ENCODE measurements around the gene TRIM24. TPM values are rescaled to one million over a fixed set of nuclear protein-coding genes. Genes with fewer than 3 reads are reported as not detected.
"Not testable (repeated sequence)": the region's sequence is repeated elsewhere in the genome, so short reads cannot be mapped to it uniquely, and the experiment has no call there.

The TRIM24 gene
- total RNA-seq, result 15.7 and 17.1 TPM in 2 replicates

DNA sequence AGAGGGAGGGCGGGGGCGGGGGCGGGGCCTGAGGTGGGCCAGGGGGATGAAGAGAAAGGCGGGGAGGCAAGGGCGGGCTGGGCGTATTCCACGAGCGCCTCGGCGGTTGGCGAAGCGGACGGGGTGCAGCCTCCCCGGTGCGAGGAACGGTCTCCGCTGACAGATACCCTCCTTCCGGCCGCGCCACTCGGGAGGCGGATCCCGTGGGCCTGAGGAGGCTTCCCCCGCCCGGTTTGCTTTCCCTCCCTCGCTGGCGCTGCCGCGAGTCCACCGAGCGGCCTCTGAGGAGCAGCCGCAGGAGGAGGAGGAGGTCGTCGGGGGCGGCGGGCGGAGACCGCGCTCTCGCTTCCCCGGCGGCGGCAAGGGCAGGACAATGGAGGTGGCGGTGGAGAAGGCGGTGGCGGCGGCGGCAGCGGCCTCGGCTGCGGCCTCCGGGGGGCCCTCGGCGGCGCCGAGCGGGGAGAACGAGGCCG is at the start of gene TRIM24:
Gene TRIM24 (plus strand): TSS at position 84 of the 473 bp plus-strand sequence. CDS start 290 bp downstream, at position 374.
- peak within 1 kb of the TSS; percentile 91 for H3K4me3 Mint-ChIP-seq
- no peaks in the 10 kb centered on the region for H3K9me3 Mint-ChIP-seq
- H3K36me3 Mint-ChIP-seq (ENCODE audit: low read depth), result peaks cover 13% of the 10 kb centered on the region
- H3K4me1 Mint-ChIP-seq (ENCODE audit: low read depth), result peaks cover 31% of the 10 kb centered on the region
- H3K27me3 Mint-ChIP-seq (ENCODE audit: insufficient read depth), result no peaks in the 10 kb centered on the region
- DNase-seq (ENCODE audit: low spot score), result peak; percentile 94
- H3K27ac Mint-ChIP-seq, result peak within 1 kb of the TSS; percentile 93
- intact Hi-C loops (cut with micrococcal nuclease), result loop anchor here (1.0 to 10.0 kb wide), 7 partner anchors 17 to 585 kb away; no protein-coding TSS in a partner anchor

DNA sequence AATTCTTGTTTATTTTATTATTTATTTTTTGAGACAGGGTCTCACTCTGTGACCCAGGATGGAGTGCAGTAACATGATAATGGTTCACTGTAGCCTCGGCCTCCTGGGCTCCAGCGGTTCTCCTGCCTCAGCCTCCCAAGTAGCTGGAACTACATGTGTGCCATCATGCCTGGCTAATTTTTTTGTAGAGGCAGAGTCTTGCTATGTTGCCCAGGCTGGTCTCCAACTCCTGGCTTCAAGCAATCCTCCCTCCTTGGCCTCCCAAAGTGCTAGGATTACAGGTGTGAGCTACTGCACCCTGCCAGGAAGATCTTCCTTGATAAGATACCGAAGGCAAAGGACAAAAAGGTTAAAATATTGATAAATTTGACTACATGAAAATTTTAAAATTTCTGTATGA is 48.0 kb upstream of the TRIM24 start:
- intact Hi-C loops (cut with micrococcal nuclease), result not testable (repeated sequence)

DNA sequence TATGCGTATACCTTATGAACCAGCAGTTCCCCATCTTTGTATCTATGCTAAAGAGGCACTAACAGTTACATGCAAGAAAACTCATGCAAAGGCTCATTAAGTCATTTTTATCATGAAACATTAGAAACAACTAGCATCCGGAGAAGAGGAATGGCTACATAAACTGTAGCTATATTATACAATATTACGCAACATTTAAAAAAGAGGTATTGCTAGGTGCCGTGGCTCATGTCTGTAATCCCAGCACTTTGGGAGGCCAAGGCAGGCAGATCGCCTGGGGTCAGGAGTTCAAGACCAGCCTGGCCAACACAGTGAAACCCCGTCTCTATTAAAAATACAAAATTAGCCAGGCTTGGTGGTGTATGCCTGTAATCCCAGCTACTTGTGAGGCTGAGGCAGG is 47.1 kb upstream of the TRIM24 start:
- intact Hi-C loops (cut with micrococcal nuclease); H3K27ac Mint-ChIP-seq; H3K27me3 Mint-ChIP-seq (ENCODE audit: insufficient read depth); H3K4me1 Mint-ChIP-seq (ENCODE audit: low read depth); H3K4me3 Mint-ChIP-seq; H3K9me3 Mint-ChIP-seq; H3K36me3 Mint-ChIP-seq (ENCODE audit: low read depth); DNase-seq (ENCODE audit: low spot score): not testable (repeated sequence)

More for the DNA sequence above, 48.0 kb upstream of the TRIM24 start:
- not testable (repeated sequence) for H3K9me3 Mint-ChIP-seq; H3K36me3 Mint-ChIP-seq (ENCODE audit: low read depth); DNase-seq (ENCODE audit: low spot score); H3K4me3 Mint-ChIP-seq; H3K4me1 Mint-ChIP-seq (ENCODE audit: low read depth); H3K27me3 Mint-ChIP-seq (ENCODE audit: insufficient read depth); H3K27ac Mint-ChIP-seq

DNA sequence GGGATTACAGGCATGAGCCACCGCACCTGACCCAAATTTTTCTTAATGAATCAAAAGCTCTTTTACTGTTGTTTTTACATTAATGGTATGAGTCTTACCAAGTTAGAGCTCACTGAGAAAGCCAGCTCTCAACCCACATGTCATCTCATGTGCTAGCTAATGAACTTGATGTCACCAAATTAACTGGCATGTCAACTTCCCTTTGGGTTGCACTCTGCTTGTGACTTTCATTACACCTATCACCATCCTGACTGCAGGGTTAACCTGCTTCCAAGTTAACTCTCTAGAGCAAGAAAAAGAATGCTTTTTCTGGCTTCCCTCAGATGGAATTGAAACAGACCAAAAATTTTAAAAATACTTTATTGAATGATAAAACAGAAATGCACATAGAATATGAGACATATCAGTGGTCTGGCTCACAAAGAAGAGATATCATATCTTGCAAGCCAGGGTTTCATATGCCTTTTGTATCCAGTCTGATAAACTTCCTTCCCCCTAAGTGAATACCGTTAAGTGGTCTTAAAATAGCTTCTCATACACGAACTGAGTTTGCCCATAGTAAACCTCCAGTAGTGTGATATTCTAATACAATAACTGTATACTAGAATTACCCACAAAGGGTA is 42.9 kb upstream of the TRIM24 start:
- Mint-ChIP-seq H3K27me3 (ENCODE audit: insufficient read depth) (peaks cover under 1% of the 10 kb centered on the region), H3K4me1 (ENCODE audit: low read depth) (no peaks in the 10 kb centered on the region), H3K36me3 (ENCODE audit: low read depth) (peaks cover 1% of the 10 kb centered on the region), H3K9me3 (peaks cover 3% of the 10 kb centered on the region), H3K4me3 (no peak overlapping the region), H3K27ac (no peak overlapping the region)
- no peak for DNase-seq (ENCODE audit: low spot score)
- intact Hi-C loops (cut with micrococcal nuclease), result no loop called here

DNA sequence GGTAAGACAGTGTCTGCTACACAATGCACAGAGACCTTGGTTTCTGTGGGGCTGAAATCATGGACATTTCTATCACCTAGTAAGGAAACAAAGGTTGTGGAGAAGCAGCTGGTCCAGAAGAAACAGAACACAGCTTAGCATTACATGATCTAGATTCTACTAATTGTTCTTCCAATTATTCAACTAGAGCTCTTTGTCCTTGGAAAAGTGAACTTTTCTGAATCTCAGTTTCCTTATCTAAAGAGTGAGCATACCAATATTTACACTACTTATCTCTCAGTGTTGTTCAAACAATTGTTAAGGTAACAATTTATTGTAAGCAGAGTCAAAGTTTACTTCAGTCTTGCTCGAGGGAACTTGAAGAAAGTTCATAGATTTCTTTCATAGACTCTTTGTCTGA is 42.3 kb upstream of the TRIM24 start:
- Mint-ChIP-seq H3K27me3 (ENCODE audit: insufficient read depth) (no peaks in the 10 kb centered on the region), H3K36me3 (ENCODE audit: low read depth) (peaks cover 1% of the 10 kb centered on the region), H3K4me3 (no peak overlapping the region), H3K4me1 (ENCODE audit: low read depth) (no peaks in the 10 kb centered on the region), H3K9me3 (peaks cover 3% of the 10 kb centered on the region), H3K27ac (no peak overlapping the region)
- intact Hi-C loops (cut with micrococcal nuclease), result no loop called here
- no peak for DNase-seq (ENCODE audit: low spot score)

DNA sequence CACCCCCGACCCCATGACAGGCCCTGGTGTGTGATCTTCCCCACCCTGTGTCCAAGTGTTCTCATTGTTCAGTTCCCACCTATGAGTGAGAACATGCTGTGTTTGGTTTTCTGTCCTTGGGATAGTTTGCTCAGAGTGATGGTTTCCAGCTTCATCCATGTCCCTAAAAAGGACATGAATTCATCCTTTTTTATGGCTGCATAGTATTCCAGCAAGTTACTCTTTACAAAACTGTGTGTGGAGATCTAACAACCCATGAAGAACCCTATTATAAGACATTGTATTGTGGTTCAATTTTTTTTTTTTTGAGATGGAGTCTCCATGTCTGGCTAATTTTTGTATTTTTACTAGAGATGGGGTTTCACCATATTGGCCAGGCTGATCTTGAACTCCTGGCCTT is 41.7 kb upstream of the TRIM24 start:
- H3K4me3 Mint-ChIP-seq; H3K4me1 Mint-ChIP-seq (ENCODE audit: low read depth); H3K36me3 Mint-ChIP-seq (ENCODE audit: low read depth); H3K9me3 Mint-ChIP-seq; intact Hi-C loops (cut with micrococcal nuclease); H3K27me3 Mint-ChIP-seq (ENCODE audit: insufficient read depth); DNase-seq (ENCODE audit: low spot score); H3K27ac Mint-ChIP-seq: not testable (repeated sequence)

DNA sequence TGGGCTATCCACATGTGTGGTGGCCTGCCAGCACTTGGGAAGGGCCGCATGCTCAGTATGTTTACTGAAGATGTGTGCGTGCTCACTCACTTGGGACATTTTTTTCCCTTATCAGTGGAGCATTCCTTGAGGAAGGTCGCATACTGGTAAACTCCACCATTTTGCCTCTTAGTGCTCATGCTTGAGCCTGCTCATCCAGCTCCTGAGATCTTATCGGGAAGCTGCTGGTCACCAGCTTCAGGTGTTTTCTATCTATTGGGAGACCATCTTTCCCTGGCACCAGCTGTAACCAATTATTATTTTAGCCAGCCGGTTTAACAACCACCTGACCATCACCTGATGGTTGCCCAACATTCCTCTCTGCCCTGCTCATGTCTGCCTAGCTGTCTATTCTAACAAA is 35.0 kb upstream of the TRIM24 start:
- peaks cover 4% of the 10 kb centered on the region for H3K36me3 Mint-ChIP-seq (ENCODE audit: low read depth)
- DNase-seq (ENCODE audit: low spot score), result no peak
- intact Hi-C loops (cut with micrococcal nuclease), result no loop called here
- H3K27me3 Mint-ChIP-seq (ENCODE audit: insufficient read depth), result no peaks in the 10 kb centered on the region
- no peak overlapping the region for H3K4me3 Mint-ChIP-seq
- no peaks in the 10 kb centered on the region for H3K4me1 Mint-ChIP-seq (ENCODE audit: low read depth)
- no peak overlapping the region for H3K27ac Mint-ChIP-seq
- H3K9me3 Mint-ChIP-seq, result peaks cover 12% of the 10 kb centered on the region

DNA sequence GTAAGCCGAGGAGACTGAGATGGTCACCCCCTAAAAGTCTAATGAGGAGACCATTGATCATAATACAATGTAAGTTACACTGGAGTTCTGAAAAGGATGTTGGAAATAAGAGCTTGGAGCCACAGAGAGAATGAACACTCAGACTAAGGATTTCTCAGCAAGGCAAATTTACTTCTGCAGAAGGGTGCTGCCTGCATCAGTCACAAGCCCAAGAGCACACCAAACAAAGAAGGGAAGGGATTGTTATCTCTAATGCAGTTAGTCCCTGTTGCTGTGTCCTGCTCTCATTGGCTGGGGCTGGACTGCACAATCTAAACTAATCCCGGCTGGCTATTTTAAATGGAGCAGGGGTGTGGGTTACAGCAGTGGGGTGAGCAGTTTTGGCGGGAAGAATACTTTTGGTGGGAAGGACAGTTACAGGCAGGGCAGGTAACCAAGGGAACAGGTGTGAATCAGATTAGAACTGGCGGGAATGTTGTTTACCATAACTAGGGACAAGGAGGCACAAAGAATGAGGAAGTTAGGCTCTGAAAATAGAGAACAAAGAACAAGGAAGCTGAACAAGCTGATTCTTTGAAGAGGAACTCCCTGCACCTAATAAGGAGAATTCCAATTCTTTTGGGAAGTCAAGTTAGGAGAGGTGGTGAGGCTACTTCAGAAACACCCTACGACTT is 30.3 kb upstream of the TRIM24 start:
- Mint-ChIP-seq H3K27ac (no peak overlapping the region), H3K36me3 (ENCODE audit: low read depth) (peaks cover 3% of the 10 kb centered on the region), H3K27me3 (ENCODE audit: insufficient read depth) (peaks cover 4% of the 10 kb centered on the region), H3K4me3 (no peak overlapping the region), H3K9me3 (peaks cover 29% of the 10 kb centered on the region), H3K4me1 (ENCODE audit: low read depth) (no peaks in the 10 kb centered on the region)
- intact Hi-C loops (cut with micrococcal nuclease), result no loop called here
- no peak for DNase-seq (ENCODE audit: low spot score)

DNA sequence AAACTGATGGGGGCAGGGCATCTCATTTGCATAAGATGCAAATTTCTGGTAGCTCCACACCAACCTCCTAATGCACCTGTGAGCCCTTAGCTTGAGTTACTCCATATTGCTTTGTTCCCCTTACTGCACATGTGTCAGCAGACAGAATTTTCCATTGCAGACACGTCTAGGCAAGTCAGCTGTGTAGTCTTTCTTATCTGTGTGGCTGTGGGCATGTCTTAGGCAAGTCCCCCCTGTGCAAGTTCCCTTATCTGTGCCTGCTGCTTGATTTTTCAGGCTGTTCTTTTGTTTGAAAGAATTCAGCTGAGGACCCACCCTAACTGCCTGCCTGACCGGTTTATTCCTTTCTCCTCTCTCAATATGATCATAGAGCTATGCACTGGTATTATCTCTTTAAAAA is 28.5 kb upstream of the TRIM24 start:
- intact Hi-C loops (cut with micrococcal nuclease), result no loop called here
- no peak for DNase-seq (ENCODE audit: low spot score)
- peaks cover 29% of the 10 kb centered on the region for H3K9me3 Mint-ChIP-seq
- H3K27ac Mint-ChIP-seq, result no peak overlapping the region
- no peaks in the 10 kb centered on the region for H3K4me1 Mint-ChIP-seq (ENCODE audit: low read depth)
- peaks cover 3% of the 10 kb centered on the region for H3K36me3 Mint-ChIP-seq (ENCODE audit: low read depth)
- H3K27me3 Mint-ChIP-seq (ENCODE audit: insufficient read depth), result peaks cover 4% of the 10 kb centered on the region
- H3K4me3 Mint-ChIP-seq, result no peak overlapping the region

DNA sequence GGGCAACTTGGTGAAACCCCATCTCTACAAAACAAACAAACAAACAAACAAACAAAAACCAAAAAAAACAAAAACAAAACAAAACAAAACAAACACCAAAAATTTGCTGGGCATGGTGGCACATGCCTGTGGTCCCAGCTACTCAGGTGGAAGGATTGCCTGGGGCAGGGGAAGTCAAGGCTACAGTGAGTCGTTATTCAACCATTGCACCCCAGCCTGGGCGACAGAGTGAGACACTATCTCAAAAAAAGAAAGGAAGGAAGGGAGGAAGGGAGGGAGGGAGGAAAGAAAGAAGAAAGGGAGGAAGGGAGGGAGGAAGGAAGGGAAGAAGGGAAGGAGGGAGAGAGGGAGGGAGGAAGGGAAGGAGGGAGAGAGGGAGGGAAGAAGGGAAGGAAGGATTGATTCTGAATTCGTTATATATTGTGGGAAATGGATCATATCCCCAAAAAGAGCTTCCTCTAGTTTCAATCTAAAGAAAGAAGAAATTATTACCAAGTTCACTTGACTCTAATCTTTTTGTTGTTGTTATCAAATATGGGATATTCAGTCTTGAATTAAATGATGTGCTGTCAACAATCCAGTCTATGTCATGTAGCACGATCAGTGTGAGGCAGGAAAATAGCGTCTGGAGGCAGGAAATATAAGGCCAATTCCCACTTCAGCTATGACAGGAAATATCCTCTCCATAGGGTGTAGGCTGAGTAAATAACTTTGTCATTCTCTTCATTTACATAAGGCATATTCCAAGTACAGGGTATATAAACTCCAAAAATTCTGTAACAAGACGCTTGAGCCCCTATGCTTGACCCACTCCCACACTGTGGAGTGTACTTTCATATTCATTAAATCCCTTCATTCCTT is 26.2 kb upstream of the TRIM24 start:
- no peak overlapping the region for H3K4me3 Mint-ChIP-seq
- peaks cover 4% of the 10 kb centered on the region for H3K27me3 Mint-ChIP-seq (ENCODE audit: insufficient read depth)
- H3K27ac Mint-ChIP-seq, result no peak overlapping the region
- peaks cover 26% of the 10 kb centered on the region for H3K9me3 Mint-ChIP-seq
- no peak for DNase-seq (ENCODE audit: low spot score)
- peaks cover 3% of the 10 kb centered on the region for H3K36me3 Mint-ChIP-seq (ENCODE audit: low read depth)
- H3K4me1 Mint-ChIP-seq (ENCODE audit: low read depth), result no peaks in the 10 kb centered on the region
- intact Hi-C loops (cut with micrococcal nuclease), result no loop called here

DNA sequence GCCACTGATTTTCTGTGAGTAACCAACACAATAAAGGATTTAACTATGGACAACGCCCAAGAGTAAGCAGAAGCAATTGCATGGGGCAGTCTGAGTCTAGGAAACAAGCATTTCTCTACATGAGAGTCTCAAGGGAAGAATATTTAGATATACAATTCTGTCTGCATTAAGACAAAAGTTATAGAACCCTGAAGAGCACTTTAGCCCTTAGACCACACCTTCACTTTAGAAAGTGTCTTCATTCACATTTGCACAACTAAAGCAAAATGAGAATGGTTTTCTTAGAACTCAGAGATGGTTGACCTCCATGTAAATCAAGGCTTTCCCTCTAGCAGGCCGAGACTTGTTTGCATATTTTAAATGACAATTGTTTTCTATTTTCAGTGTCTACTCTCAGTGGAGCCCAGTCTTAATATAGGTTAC is 25.5 kb upstream of the TRIM24 start:
- H3K4me3 Mint-ChIP-seq, result no peak overlapping the region
- peaks cover 21% of the 10 kb centered on the region for H3K9me3 Mint-ChIP-seq
- no peak overlapping the region for H3K27ac Mint-ChIP-seq
- peaks cover 4% of the 10 kb centered on the region for H3K27me3 Mint-ChIP-seq (ENCODE audit: insufficient read depth)
- intact Hi-C loops (cut with micrococcal nuclease), result no loop called here
- no peaks in the 10 kb centered on the region for H3K36me3 Mint-ChIP-seq (ENCODE audit: low read depth)
- H3K4me1 Mint-ChIP-seq (ENCODE audit: low read depth), result no peaks in the 10 kb centered on the region
- DNase-seq (ENCODE audit: low spot score), result no peak

DNA sequence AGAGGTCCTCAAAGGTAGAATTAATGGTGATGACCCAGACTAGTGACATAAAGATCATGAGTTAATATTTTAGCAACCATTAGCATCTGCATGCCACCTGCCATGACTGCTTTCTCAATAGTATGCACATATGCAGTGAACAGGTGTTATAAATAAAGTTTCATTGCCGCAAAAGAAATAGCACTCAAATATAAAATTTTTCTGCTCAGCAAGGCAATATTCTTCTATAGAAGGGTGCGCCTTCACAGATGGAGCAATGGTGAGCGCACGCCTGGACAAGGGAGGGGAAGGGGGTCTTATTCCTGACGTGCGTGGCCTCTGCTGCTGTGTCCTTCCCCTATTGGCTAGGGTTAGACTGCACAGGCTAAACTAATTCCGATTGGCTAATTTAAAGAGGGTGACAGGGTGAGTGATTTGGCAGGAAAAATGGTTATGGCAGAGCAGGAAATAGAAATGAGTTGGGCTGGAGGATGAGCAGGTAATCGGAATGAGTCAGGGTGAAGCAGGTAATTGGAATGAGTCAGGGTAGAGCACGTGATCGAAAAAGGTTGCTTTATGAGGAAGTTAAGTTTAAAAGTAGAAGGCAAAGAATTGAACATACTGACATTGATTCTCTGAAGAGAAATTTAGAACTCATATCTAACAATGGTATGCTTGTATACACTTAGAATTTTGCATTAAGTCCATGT is 24.7 kb upstream of the TRIM24 start:
- Mint-ChIP-seq H3K9me3 (peaks cover 14% of the 10 kb centered on the region), H3K27me3 (ENCODE audit: insufficient read depth) (peaks cover 4% of the 10 kb centered on the region), H3K4me1 (ENCODE audit: low read depth) (no peaks in the 10 kb centered on the region), H3K36me3 (ENCODE audit: low read depth) (no peaks in the 10 kb centered on the region), H3K27ac (no peak overlapping the region), H3K4me3 (no peak overlapping the region)
- intact Hi-C loops (cut with micrococcal nuclease), result no loop called here
- no peak for DNase-seq (ENCODE audit: low spot score)

All from activated T-helper 1 cell treated with anti-CD3 and anti-CD28 coated beads, Interleukin-12 subunit alpha, Interleukin-12 subunit beta, Interleukin-2, Interleukin-4 antibody, amounts not matched to agents 30 ng/mL and 10 ng/mL and 1 ng/mL, durations not matched to agents 14 hours and 24 hours and 36 hours (primary cell).